ENCODE results near the gene NKRF.

The NKRF gene

GRCh38 chrX:119607018-119607389 lies 780 bp upstream of the NKRF start:
- DNase-seq (ENCODE audit: low read depth), result no peak

GRCh38 chrX:119605464-119606279 lies 552 bp downstream of the NKRF start:
- no peak for DNase-seq (ENCODE audit: low read depth)

GRCh38 chrX:119604766-119605463 lies 1.3 kb downstream of the NKRF start:
- no peak for DNase-seq (ENCODE audit: low read depth)

- no peak for DNase-seq (ENCODE audit: low read depth)
These were observed 3.4 kb downstream of the NKRF start for GRCh38 chrX:119602701-119603255.

GRCh38 chrX:119589810-119590209 lies 16.4 kb downstream of the NKRF start:
- no peak for DNase-seq (ENCODE audit: low read depth)

GRCh38 chrX:119583431-119584059 lies 22.7 kb downstream of the NKRF start:
- DNase-seq (ENCODE audit: low read depth), result no peak

- no peak for DNase-seq (ENCODE audit: low read depth)
These were observed 26.8 kb downstream of the NKRF start for GRCh38 chrX:119579414-119579813.

GRCh38 chrX:119574394-119575266 lies 31.6 kb downstream of the NKRF start, which contains the start of gene UBE2A:
TSS of gene UBE2A (plus strand) at chrX:119574563. CDS start at chrX:119574712, 149 bp downstream.
- peak; percentile 82 for DNase-seq (ENCODE audit: low read depth)

GRCh38 chrX:119573840-119574393 lies 32.3 kb downstream of the NKRF start:
- peak; percentile 31 for DNase-seq (ENCODE audit: low read depth)

GRCh38 chrX:119573222-119573621 lies 33.0 kb downstream of the NKRF start:
- DNase-seq (ENCODE audit: low read depth), result no peak

GRCh38 chrX:119570351-119570835 lies 35.8 kb downstream of the NKRF start:
- DNase-seq (ENCODE audit: low read depth), result no peak

GRCh38 chrX:119565107-119565663 lies 41.0 kb downstream of the NKRF start, which contains the start of gene STEEP1:
TSS of gene STEEP1 (minus strand) at chrX:119565409. CDS start at chrX:119565355, 54 bp downstream.
- DNase-seq (ENCODE audit: low read depth), result peak; percentile 79

GRCh38 chrX:119552508-119552907 lies 53.7 kb downstream of the NKRF start:
- peak; percentile 27 for DNase-seq (ENCODE audit: low read depth)

GRCh38 chrX:119549327-119550016 lies 56.8 kb downstream of the NKRF start:
- no peak for DNase-seq (ENCODE audit: low read depth)

GRCh38 chrX:119541188-119541587 lies 65.0 kb downstream of the NKRF start:
- DNase-seq (ENCODE audit: low read depth), result peak; percentile 20

GRCh38 chrX:119539872-119540271 lies 66.4 kb downstream of the NKRF start:
- DNase-seq (ENCODE audit: low read depth), result no peak

Measured in fibroblast of the conjunctiva (primary cell).